Right lobe of liver (tissue), 6 donors: ENCODE data around the gene TCEANC2. TPM values are rescaled to one million over a fixed set of nuclear protein-coding genes. Genes with fewer than 3 reads are reported as not detected.

Source experiments
- ATAC-seq, 4 donors: fragments of 200-7000 bp; cut with Tn5 transposase; one replicate each; pipeline ENCODE4 v1.9.1; 2020; ENCODE audit warnings: mild to moderate bottlenecking in 4 of 4, moderate library complexity in 4 of 4
- DNase-seq, 3 donors: peaks; one replicate each; pipeline ENCODE4 v3.0.0-alpha.2; 2020
- H3K27ac ChIP-seq, 3 donors: fragments of 200-600 bp; one replicate each; pipeline ENCODE4 v1.8.0; 2022
- H3K27me3 ChIP-seq, 2 donors: fragments of 200-600 bp; one replicate each; pipeline ENCODE4 v1.8.0; 2022
- H3K36me3 ChIP-seq, 4 donors: fragments of 200-600 bp; sonication (generic) in 1 of 4; one replicate each; pipeline versions ENCODE4 v1.5.1 to v1.8.0; 2017 to 2022; ENCODE audit warnings: control low read depth in 1 of 4
- H3K4me1 ChIP-seq, 4 donors: fragments of 200-600 bp; sonication (generic) in 1 of 4; one replicate each; pipeline versions ENCODE4 v1.5.1 to v1.8.0; 2017 to 2022; ENCODE audit warnings: control low read depth in 1 of 4
- H3K4me3 ChIP-seq, 3 donors: fragments of 200-600 bp; one replicate each; pipeline ENCODE4 v1.8.0; 2022
- H3K9me3 ChIP-seq, 4 donors: fragments of 200-600 bp; sonication (generic) in 1 of 4; one replicate each; pipeline versions ENCODE4 v1.5.1 to v1.8.0; 2017 to 2022; ENCODE audit warnings: control low read depth in 1 of 4
- POLR2A ChIP-seq: fragments of 450-650 bp; IDR thresholded peaks from one replicate; pipeline ENCODE4 v1.6.1; 2017; ENCODE audit warnings: antibody characterized with exemption, mild to moderate bottlenecking
- WGBS: methylation state at CpG from one replicate; pipeline ENCODE4 v1.1.6; 2018; ENCODE audit warnings: low coverage, low lambda C conversion rate; ENCODE audit not compliant: insufficient coverage; ENCODE audit errors: missing lambda C conversion rate; 5-methylcytosine and 5-hydroxymethylcytosine counted together
- intact Hi-C, 2 donors: fragments of 100-400 bp; cut with DNase I; formaldehyde crosslinking; loops; one replicate each; pipeline versions ENCODE4 v1.11.2 to v1.14.1; 2022
- total RNA-seq, 6 experiments: library from RNA; depleted of rRNA in 2 of 6; stranded (reverse); fragments of >200 nt in 2 of 6; fragmentation: NEBNext Ultra II Directional in 3 of 6; extraction: Animal tissue kit (Norgen Biotek cat#: 25700) in 3 of 6; gene quantifications; one replicate each; pipeline versions ENCODE4 v1.1.0 to v1.2.4, GENCODE V29; 2016 to 2023
- TF ChIP-seq, protein P1 (sequence below), 4 donors: fragments of 200-600 bp in 3 of 4; fragments of 450-650 bp in 1 of 4; IDR thresholded peaks; one replicate each; pipeline versions ENCODE4 v1.5.1 to v1.8.0; 2016 to 2022; ENCODE audit warnings: antibody characterized with exemption in 4 of 4, mild to moderate bottlenecking in 2 of 4
- donor health status: DM: no; HTN: yes; CAD: no.
- donor health status: DM: no; HTN: no; CAD: no.
- donor health status: DM: no; HTN: no; CAD: no.
- donor health status: DM: no; HTN: yes; CAD: no.
- donor health status: DM: no; HTN: yes; CAD: no.

The TCEANC2 gene
- total RNA-seq, 6 experiments from 2014 or later = 1.2 to 2.9 (median 1.8) TPM

- no peaks in the 10 kb centered on the region for H3K4me1 ChIP-seq
- intact Hi-C loops = no loop called here
- no peaks in the 10 kb centered on the region for H3K9me3 ChIP-seq
- 100% methylated on average over 2 of the region's 3 CpGs for WGBS
- no peak for TF ChIP-seq POLR2A
- TF ChIP-seq, protein P1, sequence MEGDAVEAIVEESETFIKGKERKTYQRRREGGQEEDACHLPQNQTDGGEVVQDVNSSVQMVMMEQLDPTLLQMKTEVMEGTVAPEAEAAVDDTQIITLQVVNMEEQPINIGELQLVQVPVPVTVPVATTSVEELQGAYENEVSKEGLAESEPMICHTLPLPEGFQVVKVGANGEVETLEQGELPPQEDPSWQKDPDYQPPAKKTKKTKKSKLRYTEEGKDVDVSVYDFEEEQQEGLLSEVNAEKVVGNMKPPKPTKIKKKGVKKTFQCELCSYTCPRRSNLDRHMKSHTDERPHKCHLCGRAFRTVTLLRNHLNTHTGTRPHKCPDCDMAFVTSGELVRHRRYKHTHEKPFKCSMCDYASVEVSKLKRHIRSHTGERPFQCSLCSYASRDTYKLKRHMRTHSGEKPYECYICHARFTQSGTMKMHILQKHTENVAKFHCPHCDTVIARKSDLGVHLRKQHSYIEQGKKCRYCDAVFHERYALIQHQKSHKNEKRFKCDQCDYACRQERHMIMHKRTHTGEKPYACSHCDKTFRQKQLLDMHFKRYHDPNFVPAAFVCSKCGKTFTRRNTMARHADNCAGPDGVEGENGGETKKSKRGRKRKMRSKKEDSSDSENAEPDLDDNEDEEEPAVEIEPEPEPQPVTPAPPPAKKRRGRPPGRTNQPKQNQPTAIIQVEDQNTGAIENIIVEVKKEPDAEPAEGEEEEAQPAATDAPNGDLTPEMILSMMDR (IDR thresholded peaks at IDR 0.05) = no peak
- H3K27ac ChIP-seq = no peak overlapping the region
- H3K36me3 ChIP-seq = no peaks in the 10 kb centered on the region
- H3K27me3 ChIP-seq = no peaks in the 10 kb centered on the region
- DNase-seq (no peak), ATAC-seq (no peak)
- no peak overlapping the region for H3K4me3 ChIP-seq
Measured at GRCh38 chr1:54115520-54115919, 62.1 kb downstream of the TCEANC2 start.

GRCh38 chr1:54117815-54118563, 64.6 kb downstream of the TCEANC2 start:
- Histone ChIP-seq H3K4me3 (no peak overlapping the region), H3K36me3 (no peaks in the 10 kb centered on the region), H3K9me3 (no peaks in the 10 kb centered on the region), H3K27me3 (no peaks in the 10 kb centered on the region), H3K27ac (no peak overlapping the region), H3K4me1 (peaks cover 0 to 5% (median 2%) of the 10 kb centered on the region in 4 donors)
- DNase-seq (no peak), ATAC-seq (no peak)
- intact Hi-C loops = no loop called here
- TF ChIP-seq, protein P1 (IDR thresholded peaks at IDR 0.05) = no peak
- no peak for TF ChIP-seq POLR2A
- WGBS = 77% methylated on average over 8 of the region's 11 CpGs

GRCh38 chr1:54118704-54119103, 65.3 kb downstream of the TCEANC2 start:
- Histone ChIP-seq H3K4me3 (no peak overlapping the region), H3K9me3 (no peaks in the 10 kb centered on the region), H3K27ac (no peak overlapping the region), H3K36me3 (no peaks in the 10 kb centered on the region), H3K27me3 (no peaks in the 10 kb centered on the region), H3K4me1 (peaks cover 0 to 5% (median 2%) of the 10 kb centered on the region in 4 donors)
- TF ChIP-seq, protein P1 (IDR thresholded peaks at IDR 0.05) = no peak
- TF ChIP-seq POLR2A = no peak
- 73% methylated on average over 6 of the region's 8 CpGs for WGBS
- ATAC-seq (no peak), DNase-seq (no peak)
- intact Hi-C loops = no loop called here

- ATAC-seq (no peak), DNase-seq (no peak)
- H3K4me3 ChIP-seq = no peak overlapping the region
- intact Hi-C loops = loop anchor here in 1 of 2 donors (10.0 kb wide), 1 partner anchor 365 kb away; no protein-coding TSS in a partner anchor
- H3K4me1 ChIP-seq = peaks cover 0 to 5% (median 2%) of the 10 kb centered on the region in 4 donors
- H3K27ac ChIP-seq = no peak overlapping the region
- no peaks in the 10 kb centered on the region for H3K36me3 ChIP-seq
- TF ChIP-seq, protein P1 (IDR thresholded peaks at IDR 0.05) = no peak
- no peak for TF ChIP-seq POLR2A
- H3K27me3 ChIP-seq = no peaks in the 10 kb centered on the region
- H3K9me3 ChIP-seq = no peaks in the 10 kb centered on the region
- WGBS = 85% methylated on average over 8 of the region's 13 CpGs
Measured at GRCh38 chr1:54120018-54120697, 66.8 kb downstream of the TCEANC2 start.
